SU-DHL-6 (cell line): Measurements from ENCODE around the gene ADAD2.

Source experiments
- H2AFZ ChIP-seq: fragments of 200-600 bp; sonication (generic); 2 replicates; pipeline ENCODE4 v1.6.1; 2014; ENCODE audit warnings: low read depth, mild to moderate bottlenecking, moderate library complexity, mixed read lengths, antibody characterized with exemption, low read length; ENCODE audit not compliant: severe bottlenecking
- H3F3A ChIP-seq: fragments of 200-600 bp; shearing (Covaris generic); 2 replicates; pipeline ENCODE4 v1.6.0; 2016; ENCODE audit warnings: antibody characterized with exemption, mild to moderate bottlenecking; ENCODE audit not compliant: insufficient read depth
- H3K27ac ChIP-seq: fragments of 200-600 bp; sonication (generic); 2 replicates; pipeline ENCODE4 v1.5.1; 2016; ENCODE audit warnings: low read depth, mild to moderate bottlenecking, low read length, moderate library complexity, mixed read lengths
- H3K27me3 ChIP-seq: fragments of 200-600 bp; sonication (generic), shearing (Covaris generic); 2 replicates; pipeline ENCODE4 v1.6.0; 2014; ENCODE audit warnings: mild to moderate bottlenecking, low read length
- H3K36me3 ChIP-seq: fragments of 200-600 bp; sonication (generic); 2 replicates; pipeline ENCODE4 v1.6.1; 2014; ENCODE audit warnings: mild to moderate bottlenecking, low read length, mixed read lengths
- H3K4me2 ChIP-seq: fragments of 300-600, 200-600 bp; shearing (Covaris generic), sonication (generic); 2 replicates; pipeline ENCODE4 v1.6.0; 2014; ENCODE audit warnings: low read length, low read depth, mild to moderate bottlenecking; ENCODE audit not compliant: poor library complexity, severe bottlenecking
- H3K4me3 ChIP-seq: fragments of 200-600 bp; sonication (generic); 2 replicates; pipeline ENCODE4 v1.5.1; 2014; ENCODE audit warnings: antibody characterized with exemption, low read length, mild to moderate bottlenecking, mixed read lengths; ENCODE audit not compliant: insufficient read depth, poor library complexity, severe bottlenecking
- H3K79me2 ChIP-seq: fragments of 200-600 bp; sonication (generic); 2 replicates; pipeline ENCODE4 v1.6.1; 2014; ENCODE audit warnings: mild to moderate bottlenecking, low read length, moderate library complexity; ENCODE audit not compliant: insufficient read depth
- H3K9ac ChIP-seq: fragments of 200-600 bp; sonication (generic); 2 replicates; pipeline ENCODE4 v1.7.0; 2014; ENCODE audit warnings: mild to moderate bottlenecking, low read length
- H3K9me2 ChIP-seq: fragments of 200-600 bp; sonication (generic); replicated peaks from 2 replicates; pipeline ENCODE4 v1.6.1; 2014; ENCODE audit warnings: low read length; ENCODE audit not compliant: insufficient read depth
- H3K9me3 ChIP-seq: fragments of 200-600 bp; sonication (generic); 2 replicates; pipeline ENCODE4 v1.6.1; 2014; ENCODE audit warnings: low read length, mixed read lengths; ENCODE audit not compliant: insufficient read depth
- H4K20me1 ChIP-seq: fragments of 200-600 bp; sonication (generic); 2 replicates; pipeline ENCODE4 v1.6.1; 2014; ENCODE audit warnings: low read depth, mild to moderate bottlenecking, antibody characterized with exemption, low read length, moderate library complexity, mixed read lengths
- CTCF ChIP-seq: fragments of 200-600 bp; sonication (generic); IDR thresholded peaks from one replicate; pipeline ENCODE4 v1.5.1; 2017; ENCODE audit warnings: antibody characterized with exemption, mild to moderate bottlenecking, low read length, moderate library complexity; ENCODE audit not compliant: insufficient read depth, poor library complexity, severe bottlenecking
- EZH2phosphoT487 ChIP-seq: fragments of 200-600 bp; sonication (generic), shearing (Covaris generic); conservative IDR thresholded peaks from 2 replicates; pipeline ENCODE4 v1.6.1; 2018; ENCODE audit warnings: mild to moderate bottlenecking, antibody characterized with exemption, low read length, moderate library complexity, mixed read lengths

The ADAD2 gene

DNA sequence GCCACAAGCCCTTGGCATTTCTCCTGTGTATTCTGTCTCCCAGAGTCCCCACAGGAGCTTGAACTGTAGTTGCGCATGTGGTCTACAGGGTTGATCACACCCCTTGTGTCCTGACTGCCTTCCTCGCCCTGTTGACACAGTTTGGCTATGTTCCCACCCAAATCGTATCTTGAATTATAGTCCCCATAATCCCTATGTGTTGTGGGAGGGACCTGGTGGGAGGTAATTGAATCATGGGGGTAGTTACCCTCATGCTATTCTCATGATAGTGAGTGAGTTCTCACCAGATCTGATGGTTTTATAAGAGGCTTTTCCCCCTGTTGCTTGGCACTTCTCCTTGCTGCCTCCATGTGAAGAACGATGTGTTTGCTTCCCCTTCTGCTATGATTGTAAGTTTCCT lies 21.2 kb downstream of the ADAD2 start:
- Histone ChIP-seq H4K20me1 (no peaks in the 10 kb centered on the region), H3K9me3 (no peaks in the 10 kb centered on the region), H3K27me3 (no peaks in the 10 kb centered on the region), H2AFZ (no peak overlapping the region), H3K4me2 (no peak overlapping the region), H3F3A (no peaks in the 10 kb centered on the region), H3K9ac (no peak overlapping the region), H3K9me2 (no peaks in the 10 kb centered on the region), H3K4me3 (no peak overlapping the region), H3K36me3 (no peaks in the 10 kb centered on the region), H3K79me2 (no peaks in the 10 kb centered on the region), H3K27ac (no peak overlapping the region)
- no peak for TF ChIP-seq CTCF
- TF ChIP-seq EZH2phosphoT487 = no peak

DNA sequence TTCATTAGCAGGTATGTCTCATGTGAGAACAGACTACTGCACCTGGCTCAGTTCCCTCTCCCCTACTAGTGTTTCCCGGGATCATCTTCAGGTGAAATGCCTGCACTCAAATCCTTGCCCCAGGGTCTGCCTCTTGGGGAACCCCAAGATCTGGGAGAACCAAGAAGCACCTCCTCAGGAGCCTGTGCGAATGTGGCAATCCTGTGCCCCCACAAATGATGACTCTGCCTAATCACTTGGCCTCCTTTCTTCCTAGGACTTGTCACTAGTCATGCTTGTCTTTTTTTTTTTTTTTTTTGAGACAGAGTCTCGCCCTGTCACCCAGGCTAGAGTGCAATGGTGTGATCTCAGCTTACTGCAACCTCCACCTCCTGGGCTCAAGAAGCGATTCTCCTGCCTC lies 21.7 kb downstream of the ADAD2 start:
- H3K9me3 ChIP-seq = no peaks in the 10 kb centered on the region
- no peak overlapping the region for H3K4me3 ChIP-seq
- H4K20me1 ChIP-seq = no peaks in the 10 kb centered on the region

GRCh38 chr16:84214451-84215066 lies 23.6 kb downstream of the ADAD2 start:
- H3K9me3 ChIP-seq = no peaks in the 10 kb centered on the region
- TF ChIP-seq CTCF = no peak
- no peak for TF ChIP-seq EZH2phosphoT487
- H3K36me3 ChIP-seq = no peaks in the 10 kb centered on the region
- H3K4me2 ChIP-seq = no peak overlapping the region
- H3K9ac ChIP-seq = no peak overlapping the region
- no peaks in the 10 kb centered on the region for H3K27me3 ChIP-seq
- no peak overlapping the region for H3K4me3 ChIP-seq
- H4K20me1 ChIP-seq = no peaks in the 10 kb centered on the region
- no peaks in the 10 kb centered on the region for H3K79me2 ChIP-seq
- H3F3A ChIP-seq = no peaks in the 10 kb centered on the region
- H3K9me2 ChIP-seq = no peaks in the 10 kb centered on the region
- no peak overlapping the region for H3K27ac ChIP-seq
- H2AFZ ChIP-seq = no peak overlapping the region

More for the DNA sequence above, 21.7 kb downstream of the ADAD2 start:
- no peak overlapping the region for H2AFZ ChIP-seq
- no peak overlapping the region for H3K9ac ChIP-seq
- TF ChIP-seq EZH2phosphoT487 = no peak
- TF ChIP-seq CTCF = no peak
- no peaks in the 10 kb centered on the region for H3K9me2 ChIP-seq
- H3K79me2 ChIP-seq = no peaks in the 10 kb centered on the region
- H3K4me2 ChIP-seq = no peak overlapping the region
- H3K36me3 ChIP-seq = no peaks in the 10 kb centered on the region
- no peaks in the 10 kb centered on the region for H3F3A ChIP-seq
- H3K27ac ChIP-seq = no peak overlapping the region
- H3K27me3 ChIP-seq = no peaks in the 10 kb centered on the region
